Kidney glomerular epithelial cell (primary cell): ENCODE results near the gene GSG1.

Experiments used
- DNase-seq: peaks from one replicate; lab custom pipeline; 2025; lab: John Stamatoyannopoulos, UW

Gene GSG1

DNA sequence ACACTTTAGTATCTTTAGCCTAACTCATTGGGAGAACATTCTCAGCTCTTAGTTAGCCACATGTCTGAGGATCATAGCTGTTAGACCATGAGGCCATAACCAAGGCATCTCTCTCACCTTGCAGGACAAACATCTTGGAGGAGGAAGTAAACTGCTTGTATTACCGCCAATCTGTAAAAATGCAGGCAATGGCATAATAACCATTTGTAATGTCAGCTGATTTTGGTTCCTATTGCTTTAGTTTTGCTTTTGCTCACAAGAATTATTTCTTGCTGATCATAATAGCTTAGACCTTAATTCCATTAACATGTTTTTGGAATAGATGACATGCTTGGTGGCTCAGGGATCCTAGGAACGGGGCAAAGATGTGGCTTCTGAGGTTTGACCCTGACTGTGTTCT, 16.4 kb upstream of the GSG1 start:
- no peak for DNase-seq

DNA sequence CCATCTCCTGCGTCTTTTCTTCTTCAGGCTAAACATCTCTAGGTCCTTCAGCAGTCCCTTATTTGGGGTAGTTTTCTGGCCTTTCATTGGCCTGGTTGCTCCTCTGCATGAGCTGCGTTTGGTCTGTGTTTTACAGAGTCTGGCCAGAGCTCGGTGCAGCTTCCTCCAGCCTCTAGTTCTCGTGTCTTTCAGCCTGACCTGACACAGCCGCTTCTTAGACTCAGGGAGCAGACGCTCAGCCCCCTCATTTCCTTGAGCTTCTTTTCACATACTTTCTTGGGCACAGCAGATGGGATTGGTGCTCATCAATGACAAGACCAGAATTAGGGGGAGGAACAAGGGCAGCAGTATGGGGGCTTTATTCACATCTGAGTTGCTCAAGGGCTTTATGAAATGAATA, 13.6 kb upstream of the GSG1 start:
- no peak for DNase-seq

DNA sequence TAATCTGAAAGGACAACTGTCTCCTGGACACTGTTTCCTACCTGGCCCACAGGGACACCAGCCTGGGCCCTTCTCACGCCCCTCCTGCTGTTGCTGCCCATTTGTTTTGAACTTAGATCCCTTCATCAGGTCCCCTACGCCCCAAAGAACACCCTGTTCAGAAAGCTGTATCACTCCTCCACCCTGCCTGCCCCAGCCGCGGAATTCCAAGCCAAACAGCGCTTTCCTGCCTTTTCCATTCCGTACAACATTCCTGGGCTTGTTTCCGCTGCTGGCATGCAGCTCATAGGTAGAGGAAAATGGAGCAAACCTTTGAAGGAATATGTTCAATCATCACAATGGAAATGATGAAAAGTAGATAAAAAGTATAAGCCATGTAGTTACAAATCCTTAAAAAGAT, 12.8 kb upstream of the GSG1 start:
- DNase-seq: peak; percentile 44

GRCh38 chr12:13114251-13115052, 11.0 kb upstream of the GSG1 start:
- no peak for DNase-seq

DNA sequence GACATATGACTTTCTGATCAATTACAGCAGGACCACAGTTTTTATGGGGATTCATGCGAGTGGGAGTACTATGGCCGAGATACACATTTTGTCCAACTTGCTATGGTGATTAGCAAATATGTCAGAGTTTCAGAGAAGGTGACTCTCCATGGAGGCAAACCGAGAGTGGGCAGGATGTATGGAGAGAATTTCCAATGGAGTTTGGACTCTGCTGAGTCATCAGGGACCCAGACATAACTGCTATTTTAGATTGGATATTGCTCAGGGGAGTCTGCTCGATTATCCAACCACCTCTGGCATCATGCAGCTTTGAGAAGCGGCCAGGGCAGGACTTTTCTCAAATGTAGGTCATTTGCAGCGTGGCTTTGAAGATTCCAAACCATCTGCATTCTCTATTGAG, 9.5 kb upstream of the GSG1 start:
- DNase-seq: no peak

DNA sequence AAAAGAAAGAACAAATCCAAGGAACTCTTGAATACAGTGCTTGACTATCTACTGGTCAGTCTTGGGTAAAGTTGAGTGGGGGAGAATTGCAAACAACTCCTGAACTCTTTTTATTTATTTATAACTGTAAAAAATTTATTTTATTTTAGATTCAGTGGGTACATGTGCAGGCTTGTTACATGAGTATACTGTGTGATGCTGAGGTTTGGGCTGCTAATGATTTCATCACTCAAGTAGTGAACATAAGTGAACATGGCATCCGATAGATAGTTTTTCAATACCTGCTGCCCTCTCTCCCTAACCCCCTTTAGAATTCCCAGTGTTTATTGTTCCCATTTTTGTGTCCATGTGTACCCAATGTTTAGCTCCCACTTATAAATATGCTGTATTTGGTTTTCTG, 3.2 kb upstream of the GSG1 start:
- no peak for DNase-seq

GRCh38 chr12:13105781-13106180, 2.3 kb upstream of the GSG1 start:
- no peak for DNase-seq

- DNase-seq: no peak
These were observed 942 bp upstream of the GSG1 start for GRCh38 chr12:13104409-13104808.

GRCh38 chr12:13102461-13103195, 839 bp downstream of the GSG1 start:
- no peak for DNase-seq

- no peak for DNase-seq
These were observed 1.6 kb downstream of the GSG1 start for GRCh38 chr12:13101821-13102375.

DNA sequence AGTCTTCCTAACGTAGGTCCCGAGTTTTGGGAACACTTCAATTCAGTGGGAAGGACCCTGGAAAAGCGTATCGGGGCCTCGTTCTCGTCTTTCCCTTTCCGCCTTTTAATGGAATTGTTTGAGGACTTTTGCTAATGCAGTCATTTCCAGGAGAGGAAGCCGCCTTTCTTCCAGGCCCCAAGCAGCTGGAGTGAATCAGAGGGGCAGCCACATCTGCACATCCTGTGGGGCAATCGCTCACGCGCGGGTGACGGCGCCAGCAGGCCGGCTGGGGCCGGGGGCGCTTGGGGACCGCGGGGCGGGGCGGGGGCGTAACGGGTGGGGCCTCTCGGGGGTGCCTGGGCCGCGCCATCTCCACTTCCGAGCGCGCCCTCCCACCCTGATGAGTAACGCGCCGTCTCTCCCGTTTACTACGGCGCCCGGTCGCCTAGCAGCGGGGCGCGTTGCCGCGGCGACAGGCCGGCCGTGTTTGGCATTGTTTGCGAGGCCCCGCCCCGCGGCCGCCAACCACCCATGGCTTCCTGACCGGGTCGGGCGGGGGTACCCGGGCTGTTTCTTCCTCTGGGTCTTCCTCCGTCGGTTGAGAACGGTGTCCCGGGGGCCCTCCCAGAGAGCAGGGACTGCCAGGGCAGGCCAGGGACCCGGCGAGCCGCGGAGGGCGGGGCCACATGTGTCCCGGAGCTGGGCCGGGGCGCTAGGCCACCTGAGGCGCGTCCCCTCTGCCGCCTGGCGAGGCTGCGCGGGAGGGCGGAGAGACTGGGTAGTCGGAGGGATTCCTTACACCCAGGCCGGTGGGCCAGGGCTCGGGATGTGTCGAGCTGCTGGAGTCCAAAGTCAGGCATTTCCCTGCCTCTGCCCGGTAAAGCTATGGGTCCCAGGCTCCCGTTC, 2.3 kb downstream of the GSG1 start:
- DNase-seq: peak; percentile 74

GRCh38 chr12:13100605-13100881, 2.9 kb downstream of the GSG1 start:
- DNase-seq: no peak

GRCh38 chr12:13099844-13100604, 3.4 kb downstream of the GSG1 start:
- no peak for DNase-seq

GRCh38 chr12:13099066-13099843, 4.2 kb downstream of the GSG1 start:
- DNase-seq: no peak

- DNase-seq: no peak
These were observed 5.9 kb downstream of the GSG1 start for GRCh38 chr12:13097491-13098011.

GRCh38 chr12:13095266-13095995, 8.0 kb downstream of the GSG1 start:
- DNase-seq: no peak

GRCh38 chr12:13094367-13094766, 9.1 kb downstream of the GSG1 start:
- peak; percentile 58 for DNase-seq

DNA sequence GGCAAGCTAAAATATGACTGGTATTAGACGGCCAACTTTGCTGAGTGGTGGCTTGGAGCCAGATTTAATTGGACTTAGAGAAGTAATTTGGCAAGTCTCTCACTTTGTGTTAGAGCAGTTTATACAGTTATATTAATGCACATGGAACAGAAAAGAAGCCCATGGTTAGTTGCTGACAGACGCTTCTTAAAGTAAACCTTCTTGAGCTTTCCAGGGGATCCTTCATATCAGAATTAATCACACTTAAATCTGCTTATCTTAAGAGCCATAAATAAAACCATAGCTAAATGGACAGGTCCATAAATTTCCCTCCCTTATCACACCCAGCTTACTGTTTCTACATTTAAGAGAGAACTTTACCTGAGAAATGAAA, 9.6 kb downstream of the GSG1 start:
- no peak for DNase-seq

DNA sequence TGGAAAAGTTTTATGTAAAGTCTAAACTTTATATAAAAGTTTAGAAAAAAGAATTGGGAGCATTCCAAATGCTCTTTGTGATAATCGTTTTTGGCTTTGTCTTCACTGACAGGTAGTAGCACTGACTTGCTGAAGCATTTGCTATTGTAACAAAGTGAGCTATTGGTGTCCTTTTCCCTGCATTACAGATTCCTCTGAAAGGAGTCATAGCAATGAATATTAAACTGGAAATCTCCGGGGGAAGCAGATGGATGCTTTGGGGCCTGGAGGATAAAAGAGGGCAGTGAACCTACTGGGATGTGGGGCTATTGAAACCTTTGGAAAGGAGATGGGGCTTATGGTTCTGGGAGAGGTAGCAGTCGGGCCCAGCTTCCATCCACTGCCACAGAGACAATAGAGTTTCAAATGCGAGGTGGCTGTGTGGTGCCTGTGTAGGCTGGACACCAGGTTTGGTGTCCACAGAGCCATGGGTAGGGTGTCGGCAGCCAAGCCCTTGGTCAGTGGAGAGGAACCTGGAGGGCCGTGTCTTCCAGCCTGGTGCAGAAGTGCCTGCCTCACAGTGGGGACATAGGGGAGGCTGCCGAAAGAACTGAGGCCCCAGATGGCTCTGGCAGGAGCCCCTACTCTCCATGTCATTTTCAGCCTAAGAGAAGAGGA, 10.1 kb downstream of the GSG1 start:
- peak; percentile 34 for DNase-seq

DNA sequence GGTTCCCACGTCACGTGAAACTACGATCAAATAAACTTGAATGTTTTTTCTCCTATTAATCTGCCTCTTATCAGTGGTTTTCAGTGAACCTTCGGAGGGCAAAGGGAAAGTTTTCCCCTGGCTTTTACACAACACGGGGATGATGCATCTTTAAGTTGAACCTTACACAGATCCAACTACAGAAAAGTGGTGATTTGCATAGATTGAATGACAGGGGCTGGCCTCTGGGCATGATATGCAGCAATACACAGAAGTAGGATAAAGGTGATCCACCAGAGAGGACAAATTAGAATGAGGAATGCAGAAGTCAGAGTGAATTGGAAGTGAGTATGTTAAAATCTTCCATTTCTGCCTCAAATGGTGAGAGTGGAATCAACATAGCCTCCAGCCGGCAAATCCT, 11.6 kb downstream of the GSG1 start:
- DNase-seq: no peak
